Left cardiac atrium (tissue), 4 donors: ENCODE measurements around the gene NPTXR. TPM values are rescaled to one million over a fixed set of nuclear protein-coding genes. Genes with fewer than 3 reads are reported as not detected.

ENCODE experiments used
- ATAC-seq, 2 donors: fragments of 200-7000 bp; cut with Tn5 transposase; one replicate each; pipeline ENCODE4 v1.9.1; 2020; ENCODE audit warnings: mild to moderate bottlenecking in 2 of 2, moderate library complexity in 2 of 2
- DNase-seq: peaks from one replicate; pipeline ENCODE4 v3.0.0-alpha.2; 2020
- intact Hi-C, 2 donors: fragments of 100-400 bp; cut with DNase I; formaldehyde crosslinking; loops; one replicate each; pipeline versions ENCODE4 v1.14.1 to v1.15.1; 2022 to 2023
- total RNA-seq, 2 donors: library from RNA; stranded (reverse); fragmentation: NEBNext Ultra II Directional; extraction: Animal tissue kit (Norgen Biotek cat#: 25700); gene quantifications; one replicate each; pipeline ENCODE4 v1.2.1, GENCODE V29; 2021
- donor health status: DM: no; HTN: yes; CAD: no.
- donor health status: DM: no; HTN: yes; CAD: no; lungs with severe emphysema.
- donor health status: DM: yes; HTN: yes; CAD: no.
- donor health status: Dilated cardiomyopathy.

Gene NPTXR
- total RNA-seq, 2 donors from 2014 or later, result 26.9 to 30.8 TPM

DNA sequence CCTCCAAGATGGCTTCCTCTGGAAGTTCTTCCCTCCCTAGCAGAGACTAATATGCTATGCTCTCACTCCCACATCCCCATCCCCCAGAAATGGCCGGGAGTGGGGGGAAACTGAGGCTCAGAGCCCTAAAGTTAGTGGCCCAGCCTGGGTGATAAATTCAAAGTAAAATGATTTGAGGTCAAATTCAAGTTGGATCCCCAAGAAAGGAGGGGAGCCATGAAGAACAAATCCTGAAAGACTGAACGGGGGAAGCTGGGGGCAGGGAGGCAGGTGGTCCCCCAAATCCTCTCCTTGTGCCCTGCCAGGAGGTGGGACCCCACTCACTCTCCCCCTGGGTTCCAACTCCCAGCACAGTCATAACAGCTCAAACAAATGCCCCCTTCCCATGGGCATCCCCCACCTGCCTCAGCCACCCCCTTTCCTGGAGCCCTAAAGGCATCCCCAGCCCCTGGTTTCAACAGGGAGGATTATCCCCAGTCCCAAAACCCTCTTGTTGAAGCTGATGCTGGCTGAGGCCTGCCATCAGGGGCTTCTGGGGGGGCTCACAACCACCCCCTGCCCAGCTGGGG, 27.0 kb upstream of the NPTXR start:
- intact Hi-C loops, result loop anchor here (1.0 to 10.0 kb wide), 4 partner anchors 54 to 132 kb away; no protein-coding TSS in a partner anchor
- DNase-seq (no peak), ATAC-seq (no peak)

DNA sequence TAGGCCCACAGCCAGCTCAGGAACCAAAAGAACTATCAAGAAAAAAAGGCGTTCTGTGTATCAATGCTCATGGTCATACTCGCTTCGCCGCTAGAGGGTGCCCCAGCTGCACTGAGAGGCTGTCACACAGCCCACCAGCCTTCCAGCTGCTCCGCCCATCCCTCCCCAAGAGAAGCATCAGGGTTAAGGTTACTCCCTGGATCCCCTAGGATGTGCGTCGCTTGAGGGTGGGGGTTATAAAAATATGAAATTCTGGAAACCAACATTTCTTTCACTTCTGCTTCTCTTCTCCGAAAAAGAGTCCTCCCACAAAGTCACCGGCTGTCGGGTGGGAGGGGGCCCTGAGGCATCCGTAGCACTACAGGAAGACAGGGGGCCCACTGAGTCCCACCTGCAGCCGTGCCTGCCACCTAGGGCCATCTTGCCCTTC, 26.5 kb upstream of the NPTXR start:
- ATAC-seq (peak; percentile 41 to 58), DNase-seq (peak; percentile 94)
- intact Hi-C loops, result loop anchor here (1.0 to 10.0 kb wide), 4 partner anchors 54 to 133 kb away; no protein-coding TSS in a partner anchor

DNA sequence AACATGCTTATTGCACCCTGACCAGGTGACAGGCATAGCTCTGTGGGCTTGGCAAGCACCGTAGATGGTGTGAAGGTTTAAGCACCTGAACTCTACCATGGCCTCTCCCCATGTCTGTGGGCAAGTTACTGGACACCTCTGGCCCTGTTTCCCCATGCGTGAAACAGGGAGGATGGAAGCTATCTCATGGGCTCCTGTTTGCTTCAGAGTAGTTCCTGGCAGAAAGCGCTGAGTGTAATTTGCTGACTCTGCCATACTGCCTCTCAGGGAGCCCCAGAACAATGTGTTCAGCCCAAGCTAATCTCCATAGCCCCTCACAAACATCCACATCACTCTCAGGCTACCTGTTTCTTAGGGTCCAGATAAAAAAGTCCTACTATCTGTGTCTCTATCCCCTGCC, 25.8 kb upstream of the NPTXR start:
- intact Hi-C loops, result loop anchor here (1.0 to 10.0 kb wide), 8 partner anchors 55 to 255 kb away; partner anchors contain the start of gene SUN2 (in 1 of the 2)
- ATAC-seq (no peak), DNase-seq (no peak)

DNA sequence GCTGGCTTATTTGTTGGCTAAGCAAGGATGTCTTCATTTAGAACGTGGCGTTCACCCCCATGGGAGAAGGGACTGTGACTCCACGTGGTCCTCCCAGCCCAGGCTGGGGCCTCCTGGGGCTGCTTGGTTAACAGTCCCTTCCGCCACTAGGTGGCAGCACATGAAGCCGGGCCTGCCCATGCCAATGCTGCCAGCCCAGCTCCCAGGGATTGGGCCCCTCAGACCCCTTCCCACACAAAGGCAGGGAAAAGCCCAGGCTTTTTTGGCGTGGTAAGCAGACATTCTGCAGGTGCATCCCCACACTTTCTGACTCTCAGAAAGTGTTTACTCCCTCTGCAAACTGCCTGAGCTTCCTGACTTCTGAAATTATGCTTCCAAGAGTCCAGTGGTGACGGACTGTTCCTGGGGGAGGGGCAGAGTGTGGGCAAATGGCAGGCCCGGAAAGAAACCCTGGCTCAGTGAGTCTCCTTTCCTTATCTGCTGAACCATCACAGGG, 25.1 kb upstream of the NPTXR start:
- intact Hi-C loops, result loop anchor here (5.0 to 10.0 kb wide), 4 partner anchors 94 to 256 kb away; partner anchors contain the start of gene SUN2 (in 1 of the 2)
- DNase-seq (peak; percentile 90), ATAC-seq (peak; percentile 14)

DNA sequence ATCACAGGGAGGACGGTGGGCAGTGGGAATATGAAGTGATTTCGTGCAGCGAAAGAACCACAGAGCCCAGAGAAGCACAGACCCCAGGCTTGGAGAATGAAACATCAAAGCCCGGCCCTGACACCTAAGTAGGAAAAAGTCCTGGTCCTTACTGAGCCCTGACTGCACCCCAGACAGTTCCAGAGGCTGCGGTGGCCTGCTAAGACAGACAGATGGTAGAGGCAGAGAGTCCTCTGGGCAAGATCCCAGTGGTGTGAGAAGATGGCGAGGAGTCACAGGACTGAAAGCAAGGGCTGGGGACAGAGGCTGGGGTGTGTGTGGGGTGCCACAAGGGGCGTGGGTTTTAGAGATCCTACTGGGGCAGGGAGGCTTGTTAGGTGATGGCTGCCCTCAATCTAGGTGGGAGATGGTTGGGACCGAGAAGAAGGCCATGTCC, 24.5 kb upstream of the NPTXR start:
- no peak for ATAC-seq
- intact Hi-C loops, result loop anchor here (5.0 to 10.0 kb wide), 4 partner anchors 94 to 256 kb away; partner anchors contain the start of gene SUN2 (in 1 of the 2)
- no peak for DNase-seq

DNA sequence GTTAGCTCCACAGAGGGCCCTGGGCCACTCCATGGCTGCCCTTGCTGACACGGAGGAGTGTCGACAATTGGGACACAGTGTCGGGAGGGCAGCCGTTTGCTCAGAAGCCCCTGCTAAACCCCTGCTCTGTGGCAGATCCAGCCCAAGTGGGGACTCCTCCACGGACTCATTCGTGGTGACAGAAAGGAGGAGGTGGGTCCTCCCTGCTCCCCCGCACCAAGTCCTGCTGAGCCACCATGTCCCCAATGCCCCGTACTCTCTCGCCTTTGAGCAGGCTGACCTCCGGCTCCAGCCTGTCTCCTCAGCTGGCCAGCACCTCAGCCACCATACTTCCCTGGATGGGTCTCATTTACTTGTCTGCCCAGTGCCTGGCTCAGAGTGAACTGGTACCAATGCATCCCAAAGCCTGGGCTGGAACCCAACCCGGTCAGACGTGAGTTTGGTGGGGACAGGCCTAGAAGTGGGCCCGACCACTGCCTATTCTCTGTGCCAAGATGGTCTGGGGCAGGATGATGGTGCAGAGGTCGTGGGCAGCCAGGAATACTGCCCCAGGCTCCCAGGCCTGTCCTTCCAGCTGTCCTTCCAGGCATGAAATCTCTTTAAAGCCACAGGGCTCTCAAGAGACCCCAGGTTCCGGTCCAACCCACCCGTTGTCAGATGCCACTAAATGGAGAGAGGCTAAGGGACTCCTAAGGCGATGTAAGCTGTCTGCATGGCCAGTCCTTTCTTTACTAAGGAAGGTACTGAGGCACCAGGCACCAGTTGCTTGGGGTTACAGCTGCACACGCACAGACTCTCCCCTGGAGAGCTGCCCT, 23.9 kb upstream of the NPTXR start:
- no peak for DNase-seq
- ATAC-seq, result no peak
- intact Hi-C loops, result loop anchor here (5.0 to 10.0 kb wide), 4 partner anchors 93 to 257 kb away; partner anchors contain the start of gene SUN2 (in 1 of the 2)

DNA sequence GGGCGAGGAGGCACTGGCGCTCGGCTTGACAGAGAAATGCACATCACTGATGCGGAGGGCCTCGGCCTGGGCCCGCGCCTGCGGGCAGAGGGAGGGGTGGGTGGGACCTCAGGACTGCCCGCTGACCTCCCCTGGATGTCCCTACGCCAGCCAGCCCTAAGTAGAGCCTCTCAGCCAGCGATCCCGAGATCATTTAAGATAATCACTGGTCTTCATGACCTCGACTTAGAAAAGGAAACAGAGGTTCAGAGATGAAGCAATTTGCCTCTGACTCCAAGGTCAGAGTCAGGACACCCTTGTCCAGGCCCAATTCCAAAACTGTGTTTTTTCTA, 23.3 kb upstream of the NPTXR start:
- no peak for DNase-seq
- intact Hi-C loops, result loop anchor here (5.0 to 10.0 kb wide), 4 partner anchors 92 to 258 kb away; partner anchors contain the start of gene SUN2 (in 1 of the 2)
- ATAC-seq, result no peak

DNA sequence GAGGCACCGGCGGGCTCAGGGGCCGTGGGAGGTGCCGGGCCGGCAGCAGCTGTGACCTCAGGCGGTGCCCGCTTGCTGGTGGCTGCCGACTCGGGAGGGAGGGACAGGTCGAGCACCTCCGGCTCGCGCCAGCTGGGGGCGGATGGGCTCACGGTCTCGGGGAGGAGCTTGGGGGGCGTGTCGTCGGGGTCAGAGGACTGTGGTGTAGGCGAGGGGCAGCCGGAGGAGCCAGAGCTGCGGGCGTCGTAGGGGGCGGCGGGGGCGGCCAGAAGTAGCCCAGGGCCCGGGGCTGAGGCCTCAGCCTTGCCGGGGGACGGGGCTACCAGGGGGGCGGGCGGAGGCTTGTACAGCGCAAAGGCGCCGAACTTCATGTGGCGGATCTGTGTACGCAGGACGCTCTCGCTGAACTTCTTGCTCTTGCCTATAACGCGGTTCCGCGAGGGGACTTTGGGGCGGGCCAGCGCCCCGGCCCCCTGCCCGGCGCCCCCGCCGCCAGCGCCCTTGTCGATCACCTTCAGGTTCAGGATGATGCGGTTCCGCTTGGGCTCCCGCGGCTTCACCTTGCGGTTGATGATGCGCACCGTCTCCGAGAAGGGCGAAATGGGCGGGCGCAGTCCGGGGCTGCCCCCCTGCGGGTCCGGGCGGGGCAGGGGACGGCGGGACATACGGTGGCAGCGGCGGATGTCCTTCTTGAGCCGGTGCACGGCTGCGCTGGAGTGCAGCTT, 22.7 kb upstream of the NPTXR start:
- DNase-seq, result no peak
- no peak for ATAC-seq
- intact Hi-C loops, result loop anchor here (5.0 to 10.0 kb wide), 4 partner anchors 92 to 258 kb away; partner anchors contain the start of gene SUN2 (in 1 of the 2)

DNA sequence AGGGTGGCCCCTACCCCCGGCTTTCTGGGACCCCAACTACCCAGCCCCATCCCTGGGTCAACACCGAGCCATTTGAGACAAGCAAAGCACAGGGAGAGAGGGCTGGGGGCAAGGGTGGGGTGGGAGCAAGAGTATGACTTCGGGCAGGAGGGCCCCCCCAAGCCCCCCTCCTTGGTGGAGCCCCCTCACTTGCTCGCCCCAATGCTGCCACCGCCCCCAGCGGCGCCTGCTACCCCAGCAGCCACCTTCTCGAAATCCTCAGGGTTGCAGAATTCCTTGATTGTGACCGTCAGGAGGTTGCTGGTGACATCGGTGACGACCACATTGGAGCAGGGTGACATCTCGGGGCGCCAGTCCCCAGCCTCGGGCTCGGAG, 22.2 kb upstream of the NPTXR start:
- ATAC-seq, result no peak
- DNase-seq, result no peak
- intact Hi-C loops, result loop anchor here (5.0 to 10.0 kb wide), 4 partner anchors 91 to 259 kb away; partner anchors contain the start of gene SUN2 (in 1 of the 2)

DNA sequence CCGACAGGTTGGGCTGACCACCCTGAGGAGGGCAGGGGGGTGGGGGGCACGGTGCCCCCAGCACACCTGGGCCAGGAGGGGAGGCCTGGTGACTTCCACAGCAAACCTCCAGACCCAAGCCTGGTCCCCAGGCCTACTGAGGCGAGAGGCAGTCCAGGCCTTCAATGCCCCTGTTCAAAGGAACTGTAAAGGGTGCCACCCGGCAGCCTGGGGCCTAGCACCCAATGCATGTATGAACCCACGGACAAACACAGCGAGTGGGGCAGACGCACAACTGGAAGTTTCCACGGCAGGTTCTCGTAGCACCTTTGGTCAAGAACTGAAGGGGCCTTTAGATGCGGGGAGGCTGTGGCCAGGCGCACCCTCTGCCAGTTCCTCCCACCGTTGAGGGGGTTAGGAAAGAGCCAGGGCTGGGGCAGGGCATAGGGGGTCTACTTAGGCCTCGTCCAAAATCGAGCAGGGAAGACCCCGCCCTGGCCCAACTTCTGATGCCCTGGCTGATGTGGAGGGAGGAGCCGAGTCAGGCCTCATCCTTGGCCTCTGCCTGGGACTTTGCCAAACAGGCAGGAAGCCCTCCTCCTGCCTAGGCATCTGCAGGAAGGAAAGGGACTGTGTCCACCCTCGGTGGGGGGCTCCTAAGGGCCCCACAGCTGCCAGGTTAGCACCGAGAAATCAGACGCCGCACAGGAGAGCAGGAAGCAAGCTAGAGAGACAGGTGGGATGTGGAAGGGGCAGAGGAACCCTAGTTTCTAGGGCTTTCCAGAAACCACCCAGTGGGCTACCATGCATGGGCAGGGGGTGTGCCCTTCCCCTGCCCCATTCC, 21.6 kb upstream of the NPTXR start:
- ATAC-seq, result no peak
- intact Hi-C loops, result loop anchor here (5.0 to 10.0 kb wide), 4 partner anchors 91 to 259 kb away; partner anchors contain the start of gene SUN2 (in 1 of the 2)
- no peak for DNase-seq

DNA sequence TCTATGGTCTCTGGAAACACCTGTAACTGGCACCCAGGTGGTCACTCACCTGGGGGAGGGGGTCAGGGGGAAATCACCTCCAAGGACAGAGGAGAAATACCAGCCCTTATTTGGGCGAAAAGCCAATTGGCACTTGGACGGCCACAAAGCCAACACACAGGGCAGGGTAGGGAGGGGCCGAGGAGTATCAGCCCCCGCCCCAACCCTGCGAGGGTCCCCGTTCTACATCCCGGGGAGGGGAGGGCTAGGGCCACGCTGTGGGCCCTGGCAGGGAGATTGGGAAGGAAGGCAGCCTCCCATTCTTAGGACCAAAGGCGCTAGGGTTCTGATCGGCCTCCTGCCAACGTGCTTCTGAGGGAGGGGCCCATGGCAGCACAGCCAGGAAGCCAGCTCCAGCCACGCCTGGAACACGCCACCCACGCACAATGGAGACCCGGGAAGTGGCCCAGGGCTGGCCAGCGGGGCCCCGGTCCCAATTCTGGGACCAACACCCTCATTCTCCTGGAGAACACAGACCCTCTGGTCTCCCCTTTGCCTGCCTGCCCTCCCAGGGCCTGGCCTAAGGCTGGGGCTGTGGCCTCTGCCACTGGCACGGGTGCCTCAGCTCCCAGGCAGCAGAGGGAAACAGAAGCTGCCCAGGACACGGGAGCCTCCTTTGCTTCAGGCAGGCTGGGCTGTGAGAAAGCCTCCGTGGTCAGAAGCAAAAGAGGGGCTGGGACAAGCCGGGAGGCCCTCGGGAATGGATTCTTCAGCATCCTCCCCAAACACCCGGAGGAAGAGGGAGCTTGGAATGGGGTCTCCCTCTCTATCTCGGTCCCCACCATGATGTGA, 20.7 kb upstream of the NPTXR start:
- peak; percentile 84 for DNase-seq
- ATAC-seq, result peak; percentile 33 to 55
- intact Hi-C loops, result loop anchor here (5.0 to 10.0 kb wide), 4 partner anchors 90 to 260 kb away; partner anchors contain the start of gene SUN2 (in 1 of the 2)

DNA sequence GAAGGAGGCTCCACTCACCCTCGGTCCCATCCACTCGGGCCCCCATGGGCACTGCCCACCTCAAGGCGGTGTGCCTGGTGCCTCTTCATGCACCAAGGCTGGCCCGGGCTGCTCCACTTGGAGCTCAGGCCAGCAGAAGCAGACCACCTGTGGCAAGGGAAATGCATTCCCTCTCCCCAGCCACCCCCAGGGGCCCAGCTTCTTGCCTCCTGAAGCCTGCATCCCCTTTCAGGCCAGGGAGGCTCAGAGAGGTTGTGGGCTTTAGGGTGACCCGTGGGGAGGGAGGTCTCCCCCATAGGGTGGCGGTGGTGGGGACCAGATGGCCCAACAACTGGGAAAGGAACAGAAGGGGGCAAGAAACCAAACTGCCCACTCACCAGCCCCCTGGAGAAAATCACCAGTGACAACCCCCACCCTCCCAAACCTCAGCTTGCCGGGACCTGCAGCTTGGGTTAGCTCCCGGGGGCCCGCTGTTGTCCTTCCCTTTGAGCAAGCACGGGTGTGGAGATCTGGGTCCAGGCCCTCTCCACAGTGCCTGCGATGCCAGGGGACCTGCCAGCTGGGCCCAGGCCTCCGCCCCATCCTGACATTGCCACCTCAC, 19.8 kb upstream of the NPTXR start:
- intact Hi-C loops, result loop anchor here in 1 of 2 donors (10.0 kb wide), 2 partner anchors 89 to 261 kb away; no protein-coding TSS in a partner anchor
- ATAC-seq (no peak), DNase-seq (no peak)

DNA sequence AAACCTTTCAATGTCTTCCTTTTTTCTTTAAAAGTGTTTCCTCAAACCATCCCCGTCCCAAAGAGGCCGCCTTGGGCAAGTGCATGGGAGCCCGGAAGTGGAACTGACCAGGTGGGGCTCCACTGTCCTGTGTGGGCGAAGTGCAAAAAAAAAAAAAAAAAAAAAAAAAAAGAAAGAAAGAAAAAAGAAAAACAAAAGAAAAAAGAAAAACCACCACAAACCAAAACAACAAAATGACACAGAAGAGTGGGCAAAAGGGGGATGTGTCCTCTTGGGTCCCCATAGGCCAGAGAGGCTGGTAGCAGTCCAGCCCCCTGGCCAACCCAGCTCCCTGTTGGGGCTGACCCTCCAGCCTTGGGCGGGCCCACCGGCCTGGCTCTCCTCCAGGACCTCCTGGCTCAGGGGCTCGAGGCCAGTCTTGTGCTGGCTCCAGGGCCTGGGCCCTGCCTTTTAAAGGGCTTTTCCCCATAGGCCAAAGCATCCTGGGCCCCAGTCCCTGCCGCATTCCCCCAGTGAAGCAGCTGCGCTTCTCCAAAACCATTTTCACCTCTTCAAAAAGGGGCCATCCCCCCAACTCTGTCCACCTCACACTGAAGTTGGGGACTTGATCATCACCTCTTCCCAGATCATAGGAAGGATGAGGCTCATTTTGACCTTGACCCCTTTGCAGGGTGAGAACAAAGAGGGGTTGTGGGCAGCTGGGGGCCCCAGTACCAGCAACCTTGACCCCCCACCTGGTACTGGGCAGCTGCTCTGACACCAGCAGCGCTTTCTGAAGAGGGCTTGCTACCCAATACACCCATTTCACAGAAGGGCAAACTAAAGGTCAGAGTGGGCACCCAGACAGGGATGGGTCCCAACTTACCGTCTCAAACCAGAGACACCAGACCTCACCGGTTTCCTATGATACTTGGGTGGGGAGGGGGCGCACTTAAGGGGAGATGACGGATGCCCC, 18.8 kb upstream of the NPTXR start:
- DNase-seq (peak; percentile 64), ATAC-seq (peak; percentile 45 to 51)
- intact Hi-C loops, result loop anchor here in 1 of 2 donors (10.0 kb wide), 2 partner anchors 88 to 262 kb away; no protein-coding TSS in a partner anchor

DNA sequence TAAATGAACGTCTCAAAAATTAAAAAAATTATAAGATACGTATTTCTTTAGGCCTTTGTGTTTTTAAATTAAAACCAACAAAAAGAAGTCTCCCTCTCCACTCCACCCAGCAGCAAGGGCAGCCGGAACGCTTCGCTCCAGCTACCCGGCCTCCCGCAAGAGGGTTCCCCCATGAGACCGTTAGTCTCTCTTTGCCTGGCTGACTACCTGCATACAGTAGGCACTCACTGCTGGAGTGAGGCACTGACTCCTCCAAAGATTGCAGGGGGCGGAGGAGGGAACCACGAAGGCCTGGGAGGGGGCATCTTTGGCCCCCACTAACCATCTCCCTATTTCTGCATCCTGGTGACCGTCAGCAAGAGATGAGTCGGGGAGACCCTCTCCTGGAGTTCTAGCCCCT, 18.1 kb upstream of the NPTXR start:
- ATAC-seq, result no peak
- DNase-seq, result no peak
- intact Hi-C loops, result loop anchor here in 1 of 2 donors (10.0 kb wide), 2 partner anchors 87 to 263 kb away; no protein-coding TSS in a partner anchor

DNA sequence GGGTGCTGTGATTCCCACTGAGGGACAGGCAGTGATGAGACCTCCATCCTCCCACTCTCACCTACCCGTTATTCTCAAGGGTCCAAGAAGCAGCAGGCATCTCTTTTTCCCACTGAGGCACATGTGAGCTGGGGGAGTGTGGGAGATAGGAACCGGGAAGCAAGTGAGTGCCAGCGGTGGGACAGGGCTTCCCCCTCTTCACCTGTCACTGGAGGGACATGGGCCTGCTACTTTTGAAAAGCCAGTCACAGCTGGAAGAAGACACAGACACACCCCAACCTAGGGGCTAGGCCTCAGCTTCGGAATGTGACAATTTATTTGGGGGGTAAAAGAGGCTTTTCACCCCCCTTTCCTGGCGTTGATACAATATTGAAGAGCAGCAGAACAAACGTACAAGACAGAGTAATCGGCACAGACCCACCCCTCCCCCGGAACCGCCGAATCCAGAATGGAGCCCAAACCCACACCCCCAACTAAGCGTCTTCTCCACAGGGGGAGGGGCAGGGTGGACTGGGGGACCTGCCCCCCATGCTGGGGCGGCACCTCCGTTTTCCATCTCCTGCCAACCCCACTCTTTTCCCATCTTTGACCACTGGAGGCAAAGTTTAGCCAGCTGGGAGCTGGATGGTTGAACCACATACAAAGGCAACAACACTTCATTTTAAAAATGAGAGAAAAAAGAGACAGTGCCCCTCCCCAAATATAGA, 17.5 kb upstream of the NPTXR start:
- DNase-seq (no peak), ATAC-seq (no peak)
- intact Hi-C loops, result loop anchor here in 1 of 2 donors (10.0 kb wide), 2 partner anchors 87 to 263 kb away; no protein-coding TSS in a partner anchor
